K562 (cell line): Measurements from ENCODE around the gene AKAP12. TPM values are rescaled to one million over a fixed set of nuclear protein-coding genes. Genes with fewer than 3 reads are reported as not detected.

Experiments used
- ATAC-seq: fragments of 200-7000 bp; cut with Tn5 transposase; 3 replicates; pipeline ENCODE4 v1.9.1; 2020; ENCODE audit warnings: moderate library complexity
- BruUV-seq: library from RNA; stranded (reverse); fragments of 400-500 nt; replicated peaks from 2 replicates; lab custom pipeline; 2021; lab: Mats Ljungman, UMichigan
- CTCF ChIA-PET: fragments of 300-600 bp; formaldehyde crosslinking; extraction: SDS; loops from one replicate; lab custom pipeline; 2021; ENCODE audit warnings: low intra/inter-chr PET ratio; lab: Yijun Ruan, JAX
- POLR2A ChIA-PET: fragments of 300-600, 350-650 bp; sonication (Branson Sonifier 250); formaldehyde crosslinking; extraction: SDS; loops from one replicate; lab custom pipeline; 2021; ENCODE audit warnings: antibody characterized with exemption, inconsistent platforms; lab: Yijun Ruan, JAX
- DNase-seq, 4 experiments: peaks; one replicate each; pipeline versions ENCODE4 v3.0.0 to v3.0.0-alpha.2; 2011 to 2018; ENCODE audit warnings: low spot score in 3 of 4, mixed read lengths in 3 of 4; ENCODE audit errors: extremely low read depth in 1 of 4
- FAIRE-seq: peaks from 2 replicates; lab custom pipeline; 2011; peaks lifted over from hg19 to GRCh38; lab: Jason Lieb, UNC
- H2AFZ ChIP-seq: 2 replicates; pipeline ENCODE4 v1.6.0; 2011; ENCODE audit warnings: low read depth, low read length, control low read depth, inconsistent platforms
- H3K27ac ChIP-seq: fragments of 200-600 bp; 3 replicates; pipeline ENCODE4 v1.8.0; 2011; ENCODE audit warnings: low read depth, mild to moderate bottlenecking, control low read depth, inconsistent platforms, low read length, moderate library complexity, mixed read lengths; ENCODE audit errors: extremely low read depth
- H3K27me3 ChIP-seq, 2 experiments: fragments of 300-600 bp in 1 of 2; 2 replicates in 1 of 2; 3 replicates in 1 of 2; pipeline versions ENCODE4 v1.6.0 to v1.8.0; 2011; ENCODE audit warnings: inconsistent platforms in 2 of 2, low read length in 2 of 2, mild to moderate bottlenecking in 1 of 2, mixed read lengths in 1 of 2, moderate library complexity in 1 of 2; ENCODE audit not compliant: control insufficient read depth in 2 of 2, insufficient read depth in 2 of 2
- H3K36me3 ChIP-seq: fragments of 300-600 bp; 3 replicates; pipeline ENCODE4 v1.8.0; 2011; ENCODE audit warnings: mild to moderate bottlenecking, low read length, inconsistent platforms; ENCODE audit not compliant: control insufficient read depth, insufficient read depth
- H3K4me1 ChIP-seq, 2 experiments: fragments of 200-600 bp in 1 of 2; replicated peaks in 1 of 2; 2 replicates in 1 of 2; 3 replicates in 1 of 2; pipeline versions ENCODE4 v1.5.1 to v1.8.0; 2011; ENCODE audit warnings: inconsistent platforms in 2 of 2, low read length in 2 of 2, mild to moderate bottlenecking in 1 of 2, mixed read lengths in 1 of 2, moderate library complexity in 1 of 2; ENCODE audit not compliant: control insufficient read depth in 2 of 2, insufficient read depth in 2 of 2
- H3K4me2 ChIP-seq: 2 replicates; pipeline ENCODE4 v1.6.1; 2011; ENCODE audit warnings: low read length, control low read depth, inconsistent platforms, mixed read lengths; ENCODE audit not compliant: insufficient read depth
- H3K4me3 ChIP-seq: fragments of 200-600 bp; sonication (generic), shearing (Covaris generic); 2 replicates; pipeline ENCODE4 v1.5.1; 2016; ENCODE audit warnings: control low read depth, inconsistent platforms
- H3K79me2 ChIP-seq: fragments of 200-600 bp; 3 replicates; pipeline ENCODE4 v1.8.0; 2011; ENCODE audit warnings: low read length, inconsistent platforms; ENCODE audit not compliant: control insufficient read depth, insufficient read depth
- H3K9ac ChIP-seq, 2 experiments: 2 replicates each; pipeline versions ENCODE4 v1.6.0 to v1.6.1; 2011; ENCODE audit warnings: low read depth in 2 of 2, low read length in 2 of 2, control low read depth in 1 of 2, inconsistent platforms in 1 of 2, mild to moderate bottlenecking in 1 of 2, mixed read lengths in 1 of 2; ENCODE audit not compliant: insufficient read depth in 1 of 2
- H3K9me1 ChIP-seq: one replicate; pipeline ENCODE4 v1.6.0; 2011; ENCODE audit warnings: inconsistent platforms, mild to moderate bottlenecking, low read length, moderate library complexity; ENCODE audit not compliant: control insufficient read depth, insufficient read depth
- H3K9me3 ChIP-seq: replicated peaks from 2 replicates; pipeline ENCODE4 v1.5.1; 2011; ENCODE audit warnings: low read depth, low read length, inconsistent platforms; ENCODE audit not compliant: control insufficient read depth, insufficient read depth
- H4K20me1 ChIP-seq: replicated peaks from 2 replicates; pipeline ENCODE4 v1.6.1; 2011; ENCODE audit warnings: low read length, inconsistent platforms, mixed read lengths; ENCODE audit not compliant: control insufficient read depth, insufficient read depth
- ARID1B ChIP-seq: fragments of 450-650 bp; IDR thresholded peaks from 2 replicates; pipeline ENCODE4 v1.6.1; 2016; ENCODE audit warnings: antibody characterized with exemption, mild to moderate bottlenecking, inconsistent platforms
- ATF3 ChIP-seq, 2 experiments: fragments of 450-650 bp in 1 of 2; sonication (generic) in 1 of 2; formaldehyde crosslinking in 1 of 2; IDR thresholded peaks in 1 of 2; conservative IDR thresholded peaks in 1 of 2; 2 replicates each; pipeline versions ENCODE4 v1.6.1 to v1.8.1; 2016 to 2023; ENCODE audit warnings: mild to moderate bottlenecking in 2 of 2, moderate library complexity in 2 of 2, inconsistent platforms in 1 of 2, missing genetic modification reagents in 1 of 2
- FOXK2 ChIP-seq, 2 experiments: fragments of 450-650 bp; IDR thresholded peaks in 1 of 2; conservative IDR thresholded peaks in 1 of 2; 2 replicates each; pipeline ENCODE4 v1.6.1; 2016; ENCODE audit warnings: low read depth in 2 of 2, mild to moderate bottlenecking in 1 of 2
- IFI16 ChIP-seq: fragments of 250-450 bp; sonication (Bioruptor Pico); IDR thresholded peaks from 2 replicates; pipeline ENCODE4 v2.1.2; 2022; ENCODE audit warnings: mild to moderate bottlenecking, inconsistent platforms
- NRF1 ChIP-seq, 2 experiments: fragments of 450-650 bp; IDR thresholded peaks in 1 of 2; conservative IDR thresholded peaks in 1 of 2; 2 replicates each; pipeline ENCODE4 v1.6.1; 2014; ENCODE audit warnings: mild to moderate bottlenecking in 2 of 2
- TAF1 ChIP-seq: IDR thresholded peaks from 2 replicates; pipeline ENCODE4 v1.6.1; 2011; ENCODE audit warnings: mild to moderate bottlenecking, low read length, moderate library complexity; ENCODE audit not compliant: insufficient read depth, control insufficient read depth, severe bottlenecking; ENCODE audit errors: extremely low read depth
- WGBS: fragments of 100-300 bp; shearing (Covaris generic); methylation state at CpG from one replicate; pipeline ENCODE4 v1.1.6; 2016; ENCODE audit warnings: low coverage, mixed read lengths; ENCODE audit not compliant: insufficient coverage; ENCODE audit errors: missing lambda C conversion rate; 5-methylcytosine and 5-hydroxymethylcytosine counted together
- in situ Hi-C: fragments of 300-500 bp; cut with MboI; formaldehyde crosslinking; loops from 4 replicates; pipeline ENCODE4 v1.15.0; 2018; ENCODE audit warnings: inconsistent platforms, mixed read lengths
- intact Hi-C: fragments of 100-400 bp; cut with micrococcal nuclease; formaldehyde crosslinking; loops from 2 replicates; pipeline ENCODE4 v1.14.2; 2022
- polyA plus RNA-seq, 8 experiments: library from polyadenylated mRNA; depleted of rRNA in 4 of 8; stranded (reverse) in 5 of 8; unstranded in 3 of 8; fragments of >200 nt; fragmentation: Nextera tagmentation in 2 of 8; fragmentation: Illumina TruSeq in 1 of 8; extraction: Ambion mirVana in 2 of 8; extraction: Trizol in 1 of 8; gene quantifications; 2 replicates each; pipeline versions ENCODE4 v1.2.1 to v1.2.3, GENCODE V29; 2011 to 2014; ENCODE audit warnings: inconsistent platforms in 1 of 8, missing spikeins in 1 of 8
- total RNA-seq, 7 experiments: library from RNA; depleted of rRNA in 6 of 7; stranded (reverse); fragments of >200 nt in 6 of 7; fragmentation: Illumina TruSeq in 2 of 7; extraction: Trizol in 2 of 7; gene quantifications; 2 replicates each; pipeline versions ENCODE4 v1.2.1 to v1.2.3, GENCODE V29; 2011 to 2021; ENCODE audit warnings: low replicate concordance in 1 of 7

AKAP12 gene
- total and polyA plus RNA-seq, 9 of the 15 experiments (the other 6 are each of a cell fraction or from before 2014, with no cell fraction given) = 0.08 to 2.0 (median 0.62) TPM

GRCh38 chr6:151391471-151392413, 152.0 kb downstream of the AKAP12 start, which contains the start of gene ZBTB2:
TSS of gene ZBTB2 (minus strand) at chr6:151391559. CDS start at chr6:151373637, 17,922 bp downstream.
- Histone ChIP-seq H3K9me3 (no peaks in the 10 kb centered on the region), H4K20me1 (peaks cover 15% of the 10 kb centered on the region; the same call in 1 of the 2 replicates), H3K79me2 (peaks cover 86% of the 10 kb centered on the region), H3K4me2 (peak within 1 kb of the TSS; percentile 85), H3K4me3 (peak within 1 kb of the TSS; percentile 93), H3K27me3 (no peaks in the 10 kb centered on the region), H3K9ac (peak within 1 kb of the TSS; percentile 93 to 97), H2AFZ (peak within 1 kb of the TSS; percentile 51), H3K9me1 (no peaks in the 10 kb centered on the region), H3K36me3 (peaks cover 48% of the 10 kb centered on the region), H3K27ac (peak within 1 kb of the TSS; percentile 96), H3K4me1 (peaks cover 10 to 30% of the 10 kb centered on the region in 2 experiments; a peak in 4 of 5 replicates)
- ChIA-PET CTCF (no interaction called here), POLR2A (interaction anchor here (1.6 kb wide), 1 partner anchor 55 kb away, joined by 7 read pairs; no protein-coding TSS in a partner anchor)
- ATAC-seq (peak; percentile 22), DNase-seq (peak; percentile 80 to 86 (median 84)), FAIRE-seq (peak; percentile 23)
- intact Hi-C loops (loop anchor here (2.0 to 5.0 kb wide), 5 partner anchors 17 to 1611 kb away; partner anchors contain the start of genes FBXO5, MTRF1L and RMND1), in situ Hi-C loops (no loop called here)
- 1% methylated on average over 36 of the region's 57 CpGs for WGBS
- BruUV-seq = no TSS peak
- TF ChIP-seq NRF1 (conservative IDR thresholded peaks at IDR 0.05 in 1 of 2, IDR thresholded peaks at IDR 0.05 in 1 of 2) (no peak), TAF1 (peak; percentile 47), ATF3 (IDR thresholded peaks at IDR 0.05) (no peak), ATF3 (CRISPR knock-in tag; conservative IDR thresholded peaks at IDR 0.05) (0 out of 2 replicates have a peak, but pooled peaks have one; percentile 66), IFI16 (no peak), ARID1B (no peak), FOXK2 (conservative IDR thresholded peaks at IDR 0.05 in 1 of 2, IDR thresholded peaks at IDR 0.05 in 1 of 2; ENCODE audit: low read depth in 2 of 2) (peak; percentile 70 to 80)
